Gastroesophageal sphincter (tissue), 4 donors: ENCODE measurements around the gene CRCP. TPM values are rescaled to one million over a fixed set of nuclear protein-coding genes. Genes with fewer than 3 reads are reported as not detected.
A peak's percentile ranks its signal among the peaks of the same experiment; 100 is the strongest.
"Not testable (repeated sequence)": the region's sequence is repeated elsewhere in the genome, so short reads cannot be mapped to it uniquely, and the experiment has no call there.

Source experiments
- ATAC-seq: fragments of 150-250 bp; one replicate; pipeline ENCODE4 v1.9.1; 2016; ENCODE audit warnings: mild to moderate bottlenecking, moderate library complexity
- H3K27ac ChIP-seq, 4 donors: fragments of 200-600 bp; sonication (generic) in 3 of 4; 1 replicate in 3 of 4; 2 replicates in 1 of 4; pipeline ENCODE4 v1.5.1; 2016 to 2019
- H3K27me3 ChIP-seq: fragments of 200-600 bp; sonication (generic); one replicate; pipeline ENCODE4 v1.5.1; 2019
- H3K36me3 ChIP-seq, 2 donors: fragments of 200-600 bp; sonication (generic); one replicate each; pipeline ENCODE4 v1.5.1; 2019; ENCODE audit warnings: control low read depth in 1 of 2
- H3K4me1 ChIP-seq, 3 donors: fragments of 200-600 bp; sonication (generic); 1 replicate in 2 of 3; 2 replicates in 1 of 3; pipeline ENCODE4 v1.5.1; 2016 to 2019; ENCODE audit warnings: control low read depth in 2 of 3
- H3K4me3 ChIP-seq, 2 donors: fragments of 200-600 bp; sonication (generic); one replicate each; pipeline ENCODE4 v1.5.1; 2019; ENCODE audit warnings: mild to moderate bottlenecking in 1 of 2, moderate library complexity in 1 of 2
- H3K9me3 ChIP-seq, 3 donors: fragments of 200-600 bp; sonication (generic); one replicate each; pipeline ENCODE4 v1.5.1; 2017 to 2019; ENCODE audit warnings: control low read depth in 2 of 3
- EP300 ChIP-seq: sonication (generic); formaldehyde crosslinking; IDR thresholded peaks from one replicate; pipeline ENCODE4 v1.6.1; 2017; ENCODE audit warnings: antibody characterized with exemption, mild to moderate bottlenecking
- POLR2A ChIP-seq, 2 donors: fragments of 450-650 bp; IDR thresholded peaks; one replicate each; pipeline ENCODE4 v1.6.1; 2017; ENCODE audit warnings: antibody characterized with exemption in 2 of 2, mild to moderate bottlenecking in 2 of 2, moderate library complexity in 1 of 2
- POLR2AphosphoS5 ChIP-seq: sonication (generic); formaldehyde crosslinking; IDR thresholded peaks from one replicate; pipeline ENCODE4 v1.6.1; 2017; ENCODE audit warnings: antibody characterized with exemption
- WGBS, 2 donors: methylation state at CpG; one replicate each; pipeline ENCODE4 v1.1.5; 2018; ENCODE audit warnings: low coverage in 1 of 2; 5-methylcytosine and 5-hydroxymethylcytosine counted together
- total RNA-seq, 4 donors: library from RNA; depleted of rRNA; stranded (reverse); fragments of >200 nt; gene quantifications; one replicate each; pipeline ENCODE4 v1.1.0, GENCODE V29; 2016
- TF ChIP-seq, protein P1 (sequence below), 4 experiments: fragments of 200-600 bp in 2 of 4; fragments of 450-650 bp in 2 of 4; sonication (generic) in 1 of 4; IDR thresholded peaks; one replicate each; pipeline ENCODE4 v1.5.1; 2017 to 2019; ENCODE audit warnings: antibody characterized with exemption in 4 of 4, mild to moderate bottlenecking in 2 of 4, moderate library complexity in 2 of 4

Gene CRCP
- total RNA-seq, 4 donors from 2014 or later: 42.8 to 75.8 (median 59.0) TPM

- Histone ChIP-seq H3K9me3 (no peaks in the 10 kb centered on the region), H3K36me3 (peaks cover 0 to 69% of the 10 kb centered on the region in 2 donors), H3K4me1 (peaks cover 0 to 79% (median 22%) of the 10 kb centered on the region in 3 donors), H3K27me3 (no peaks in the 10 kb centered on the region), H3K27ac (peak overlapping the region in 3 of 4 donors; percentile 53 to 78 (median 72)), H3K4me3 (no peak overlapping the region)
- no peak for TF ChIP-seq POLR2AphosphoS5
- TF ChIP-seq EP300: no peak
- TF ChIP-seq POLR2A (IDR thresholded peaks at IDR 0.05): no peak
- peak; percentile 57 for ATAC-seq
- WGBS, 2 donors: 0 to 25% methylated on average over 2 to 3 of the region's 3 CpGs
Measured at GRCh38 chr7:66150471-66150870, 35.8 kb downstream of the CRCP start.

DNA sequence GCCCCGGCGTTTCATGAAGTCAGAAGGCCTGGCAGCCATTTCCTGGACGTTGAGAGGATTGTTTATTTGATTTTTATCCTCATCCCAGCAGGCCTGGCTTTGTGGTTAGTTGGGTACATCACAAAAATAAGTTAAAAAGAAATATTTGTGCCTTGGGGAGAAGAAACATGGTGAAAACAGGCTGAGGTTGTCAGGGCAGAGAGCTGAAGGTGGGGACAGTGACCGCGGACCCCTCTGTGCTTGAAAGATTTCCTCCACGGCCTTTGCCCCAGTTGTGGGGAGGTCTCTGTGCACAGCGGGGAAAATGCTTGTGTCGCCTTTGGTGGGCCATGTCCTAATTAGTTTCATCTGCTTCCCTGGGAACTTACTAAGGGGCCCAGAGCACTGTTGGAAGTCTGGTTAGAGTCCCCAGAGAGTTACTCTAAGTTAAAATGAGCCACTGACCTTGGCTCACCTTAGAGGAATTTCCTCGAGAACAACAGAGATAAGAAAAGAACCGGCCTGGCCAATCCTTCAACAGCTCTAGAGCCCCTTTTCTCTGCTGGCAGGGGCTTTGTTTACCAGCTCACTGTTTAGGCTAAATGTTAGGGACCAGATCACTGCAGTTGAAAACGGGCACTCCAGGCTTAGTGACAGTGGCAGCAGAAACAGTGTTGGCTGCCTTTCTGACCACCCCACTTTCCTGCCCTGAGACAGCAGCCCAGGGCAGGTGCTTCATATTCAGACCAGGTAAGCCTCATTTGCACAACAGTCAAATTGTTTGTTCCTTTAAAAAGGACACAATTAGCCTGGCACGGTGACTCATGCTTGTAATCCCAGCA is 37.9 kb downstream of the CRCP start:
- ATAC-seq: no peak
- peak overlapping the region in 3 of 4 donors; percentile 58 to 78 (median 69) for H3K27ac ChIP-seq
- 47 to 48% methylated on average over 5 to 11 of the region's 12 CpGs for WGBS, 2 donors
- no peaks in the 10 kb centered on the region for H3K27me3 ChIP-seq
- no peaks in the 10 kb centered on the region for H3K9me3 ChIP-seq
- H3K4me3 ChIP-seq: peak overlapping the region in 1 of 2 donors; percentile 8
- TF ChIP-seq EP300: no peak
- no peak for TF ChIP-seq POLR2A (IDR thresholded peaks at IDR 0.05)
- no peak for TF ChIP-seq POLR2AphosphoS5
- TF ChIP-seq, protein P1, sequence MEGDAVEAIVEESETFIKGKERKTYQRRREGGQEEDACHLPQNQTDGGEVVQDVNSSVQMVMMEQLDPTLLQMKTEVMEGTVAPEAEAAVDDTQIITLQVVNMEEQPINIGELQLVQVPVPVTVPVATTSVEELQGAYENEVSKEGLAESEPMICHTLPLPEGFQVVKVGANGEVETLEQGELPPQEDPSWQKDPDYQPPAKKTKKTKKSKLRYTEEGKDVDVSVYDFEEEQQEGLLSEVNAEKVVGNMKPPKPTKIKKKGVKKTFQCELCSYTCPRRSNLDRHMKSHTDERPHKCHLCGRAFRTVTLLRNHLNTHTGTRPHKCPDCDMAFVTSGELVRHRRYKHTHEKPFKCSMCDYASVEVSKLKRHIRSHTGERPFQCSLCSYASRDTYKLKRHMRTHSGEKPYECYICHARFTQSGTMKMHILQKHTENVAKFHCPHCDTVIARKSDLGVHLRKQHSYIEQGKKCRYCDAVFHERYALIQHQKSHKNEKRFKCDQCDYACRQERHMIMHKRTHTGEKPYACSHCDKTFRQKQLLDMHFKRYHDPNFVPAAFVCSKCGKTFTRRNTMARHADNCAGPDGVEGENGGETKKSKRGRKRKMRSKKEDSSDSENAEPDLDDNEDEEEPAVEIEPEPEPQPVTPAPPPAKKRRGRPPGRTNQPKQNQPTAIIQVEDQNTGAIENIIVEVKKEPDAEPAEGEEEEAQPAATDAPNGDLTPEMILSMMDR (IDR thresholded peaks at IDR 0.05): no peak
- H3K4me1 ChIP-seq: peaks cover 0 to 58% (median 20%) of the 10 kb centered on the region in 3 donors
- peaks cover 0 to 71% of the 10 kb centered on the region in 2 donors for H3K36me3 ChIP-seq

- H3K4me1 ChIP-seq: peaks cover 0 to 48% (median 20%) of the 10 kb centered on the region in 3 donors
- WGBS, 2 donors: 89 to 92% methylated on average over 4 to 8 of the region's 11 CpGs
- no peak overlapping the region for H3K4me3 ChIP-seq
- no peak overlapping the region for H3K27ac ChIP-seq
- ATAC-seq: no peak
- H3K9me3 ChIP-seq: no peaks in the 10 kb centered on the region
- TF ChIP-seq, protein P1 (IDR thresholded peaks at IDR 0.05): no peak
- TF ChIP-seq EP300 (no peak), POLR2AphosphoS5 (no peak), POLR2A (IDR thresholded peaks at IDR 0.05) (no peak)
- peaks cover 0 to 76% of the 10 kb centered on the region in 2 donors for H3K36me3 ChIP-seq
- H3K27me3 ChIP-seq: no peaks in the 10 kb centered on the region
Measured at GRCh38 chr7:66153691-66154090, 39.0 kb downstream of the CRCP start.

- not testable (repeated sequence) for H3K27ac ChIP-seq, H3K4me3 ChIP-seq, ATAC-seq, H3K27me3 ChIP-seq
- WGBS, 2 donors: 95 to 98% methylated on average over 4 to 7 of the region's 7 CpGs
- Histone ChIP-seq H3K36me3 (peaks cover 0 to 79% of the 10 kb centered on the region in 2 donors), H3K4me1 (peaks cover 0 to 26% (median 9%) of the 10 kb centered on the region in 3 donors), H3K9me3 (peaks cover 0 to 11% (median 0%) of the 10 kb centered on the region in 3 donors)
Measured at GRCh38 chr7:66156035-66156434, 41.4 kb downstream of the CRCP start.

DNA sequence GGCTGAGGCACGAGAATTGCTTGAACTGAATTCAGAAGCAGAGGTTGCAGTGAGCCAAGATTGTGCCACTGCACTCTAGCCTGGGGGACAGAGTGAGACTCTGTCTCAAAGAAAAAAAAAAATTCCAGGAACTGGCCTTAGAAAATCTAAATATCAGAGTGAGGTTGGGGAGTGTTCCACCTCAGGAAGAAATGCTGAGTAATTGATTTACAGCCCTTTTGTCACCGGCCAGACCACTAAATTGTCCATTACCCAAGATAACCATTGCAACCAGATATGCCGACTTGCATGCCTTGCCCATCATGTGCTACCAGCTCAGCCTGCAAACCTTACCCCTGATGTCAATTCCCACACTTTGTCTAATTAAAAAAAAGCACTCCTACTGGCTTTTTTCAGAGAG is 42.4 kb downstream of the CRCP start:
- Histone ChIP-seq H3K4me3 (no peak overlapping the region), H3K36me3 (peaks cover 0 to 72% of the 10 kb centered on the region in 2 donors), H3K27ac (no peak overlapping the region), H3K27me3 (no peaks in the 10 kb centered on the region), H3K4me1 (peaks cover 0 to 18% (median under 1%) of the 10 kb centered on the region in 3 donors), H3K9me3 (peaks cover 0 to 11% (median 0%) of the 10 kb centered on the region in 3 donors)
- ATAC-seq: no peak
- TF ChIP-seq, protein P1 (IDR thresholded peaks at IDR 0.05): no peak
- TF ChIP-seq EP300: no peak
- no peak for TF ChIP-seq POLR2A (IDR thresholded peaks at IDR 0.05)
- no peak for TF ChIP-seq POLR2AphosphoS5
- 72 to 86% methylated on average over 1 to 3 of the region's 3 CpGs for WGBS, 2 donors

- no peak for TF ChIP-seq POLR2A (IDR thresholded peaks at IDR 0.05)
- TF ChIP-seq, protein P1 (IDR thresholded peaks at IDR 0.05): no peak
- TF ChIP-seq EP300: no peak
- TF ChIP-seq POLR2AphosphoS5: no peak
Measured at GRCh38 chr7:66162622-66163021, 48.0 kb downstream of the CRCP start.

More at GRCh38 chr7:66162622-66163021, 48.0 kb downstream of the CRCP start:
- Histone ChIP-seq H3K27me3 (no peaks in the 10 kb centered on the region), H3K4me1 (no peaks in the 10 kb centered on the region), H3K36me3 (peaks cover 0 to 16% of the 10 kb centered on the region in 2 donors), H3K4me3 (no peak overlapping the region), H3K9me3 (peaks cover 0 to 11% (median 0%) of the 10 kb centered on the region in 3 donors), H3K27ac (no peak overlapping the region)
- ATAC-seq: no peak
- WGBS, 2 donors: 82 to 94% methylated on average over 3 to 4 of the region's 4 CpGs
